Neural crest cell (in vitro differentiated cells): ENCODE results near the gene PFDN1. TPM values are rescaled to one million over a fixed set of nuclear protein-coding genes. Genes with fewer than 3 reads are reported as not detected.

Experiments used
- DNase-seq: peaks from one replicate; pipeline ENCODE4 v3.0.0; 2021; ENCODE audit warnings: low read depth, mixed read lengths, low spot score
- H3K27ac Mint-ChIP-seq: one replicate; pipeline ENCODE4 v1.8.0; 2021; ENCODE audit warnings: mild to moderate bottlenecking, mixed read lengths; ENCODE audit not compliant: unreplicated experiment
- H3K27me3 Mint-ChIP-seq: 2 replicates; pipeline ENCODE4 v1.8.0; 2021; ENCODE audit warnings: low read depth, mild to moderate bottlenecking, mixed read lengths
- H3K36me3 Mint-ChIP-seq: 2 replicates; pipeline ENCODE4 v1.8.0; 2021; ENCODE audit warnings: low read depth, mild to moderate bottlenecking, mixed read lengths
- H3K4me1 Mint-ChIP-seq: 2 replicates; pipeline ENCODE4 v1.8.0; 2021; ENCODE audit warnings: mixed read lengths
- H3K4me3 Mint-ChIP-seq: one replicate; pipeline ENCODE4 v1.8.0; 2021; ENCODE audit warnings: mild to moderate bottlenecking, mixed read lengths
- H3K9me3 Mint-ChIP-seq: 2 replicates; pipeline ENCODE4 v1.8.0; 2021; ENCODE audit warnings: mixed read lengths
- total RNA-seq: library from RNA; stranded (reverse); gene quantifications from 2 replicates; pipeline ENCODE4 v1.2.1, GENCODE V29; 2021
- TF ChIP-seq, protein P1 (sequence below): fragments of 200-600 bp; sonication (generic); conservative IDR thresholded peaks from 2 replicates; pipeline ENCODE4 v1.5.0; 2021; ENCODE audit warnings: antibody characterized with exemption, mild to moderate bottlenecking

The PFDN1 gene
- total RNA-seq, 1 donor from 2014 or later = 67.0 TPM

DNA sequence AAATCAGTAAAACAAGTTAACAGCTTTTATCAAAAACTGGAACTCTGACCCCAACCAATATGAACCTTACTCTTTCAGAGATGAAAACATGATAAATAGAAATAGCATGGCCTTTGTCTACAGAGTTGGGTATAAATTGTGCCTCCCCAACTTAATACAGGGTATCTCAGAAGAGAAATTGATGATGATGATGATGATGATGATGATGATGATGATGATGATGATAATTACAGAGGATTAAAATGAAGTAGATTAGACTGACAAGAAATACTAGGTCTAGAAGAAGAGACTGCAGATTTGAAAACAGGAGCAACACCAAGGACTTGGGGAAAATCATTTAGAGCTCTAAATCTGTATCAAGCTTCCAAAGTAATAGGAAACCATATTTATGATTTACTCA is 27.1 kb downstream of the PFDN1 start:
- H3K27me3 Mint-ChIP-seq = no peaks in the 10 kb centered on the region
- H3K36me3 Mint-ChIP-seq = peaks cover 14% of the 10 kb centered on the region
- H3K4me1 Mint-ChIP-seq = no peaks in the 10 kb centered on the region
- TF ChIP-seq, protein P1, sequence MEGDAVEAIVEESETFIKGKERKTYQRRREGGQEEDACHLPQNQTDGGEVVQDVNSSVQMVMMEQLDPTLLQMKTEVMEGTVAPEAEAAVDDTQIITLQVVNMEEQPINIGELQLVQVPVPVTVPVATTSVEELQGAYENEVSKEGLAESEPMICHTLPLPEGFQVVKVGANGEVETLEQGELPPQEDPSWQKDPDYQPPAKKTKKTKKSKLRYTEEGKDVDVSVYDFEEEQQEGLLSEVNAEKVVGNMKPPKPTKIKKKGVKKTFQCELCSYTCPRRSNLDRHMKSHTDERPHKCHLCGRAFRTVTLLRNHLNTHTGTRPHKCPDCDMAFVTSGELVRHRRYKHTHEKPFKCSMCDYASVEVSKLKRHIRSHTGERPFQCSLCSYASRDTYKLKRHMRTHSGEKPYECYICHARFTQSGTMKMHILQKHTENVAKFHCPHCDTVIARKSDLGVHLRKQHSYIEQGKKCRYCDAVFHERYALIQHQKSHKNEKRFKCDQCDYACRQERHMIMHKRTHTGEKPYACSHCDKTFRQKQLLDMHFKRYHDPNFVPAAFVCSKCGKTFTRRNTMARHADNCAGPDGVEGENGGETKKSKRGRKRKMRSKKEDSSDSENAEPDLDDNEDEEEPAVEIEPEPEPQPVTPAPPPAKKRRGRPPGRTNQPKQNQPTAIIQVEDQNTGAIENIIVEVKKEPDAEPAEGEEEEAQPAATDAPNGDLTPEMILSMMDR = no peak
- H3K27ac Mint-ChIP-seq = no peak overlapping the region
- no peak for DNase-seq
- no peak overlapping the region for H3K4me3 Mint-ChIP-seq
- H3K9me3 Mint-ChIP-seq = no peaks in the 10 kb centered on the region

DNA sequence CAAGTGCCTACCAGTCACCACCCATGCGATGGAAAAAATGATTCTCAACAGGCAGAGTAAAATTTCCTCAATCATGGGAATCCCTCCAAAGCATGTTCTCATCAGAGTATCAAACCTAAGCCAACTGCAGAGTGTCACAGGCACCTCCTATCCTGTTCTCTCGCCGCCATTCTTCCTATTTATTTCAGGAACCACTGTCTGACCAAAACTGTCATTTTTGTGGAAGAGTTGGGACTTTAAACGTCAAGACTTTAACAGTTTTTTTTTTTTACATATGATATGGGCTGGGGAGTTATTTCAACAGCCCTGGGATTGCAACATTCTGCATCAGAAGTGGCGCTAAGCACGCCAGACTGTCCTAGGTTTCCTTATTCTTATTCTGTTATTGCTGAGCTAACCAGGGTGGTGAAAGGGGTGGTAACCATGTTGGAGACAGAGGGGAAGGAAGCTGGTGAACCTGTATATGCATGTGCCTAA is 29.5 kb downstream of the PFDN1 start:
- Mint-ChIP-seq H3K27me3 (no peaks in the 10 kb centered on the region), H3K27ac (no peak overlapping the region), H3K4me1 (no peaks in the 10 kb centered on the region), H3K9me3 (no peaks in the 10 kb centered on the region), H3K36me3 (peaks cover 13% of the 10 kb centered on the region), H3K4me3 (no peak overlapping the region)
- DNase-seq = no peak
- TF ChIP-seq, protein P1 = no peak

DNA sequence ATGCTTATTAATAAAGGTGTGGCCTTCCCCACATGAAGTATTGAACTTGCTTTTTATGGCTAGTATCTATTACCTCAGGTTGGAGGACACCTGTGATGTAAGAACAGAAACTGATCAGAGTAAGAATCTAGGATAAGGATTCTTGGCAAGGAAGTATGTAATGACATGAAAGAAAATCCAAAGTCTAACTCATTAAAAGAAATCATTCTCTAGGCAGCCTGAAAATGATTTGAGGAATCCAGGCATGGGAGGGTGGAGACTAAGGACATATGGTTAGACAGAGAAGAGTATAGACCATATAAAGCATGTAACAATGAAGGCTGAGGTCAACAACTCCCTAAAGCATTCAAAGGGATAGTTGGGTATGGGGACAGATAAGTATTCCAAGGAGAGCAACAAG is 32.9 kb downstream of the PFDN1 start:
- no peak overlapping the region for H3K27ac Mint-ChIP-seq
- no peaks in the 10 kb centered on the region for H3K27me3 Mint-ChIP-seq
- DNase-seq = no peak
- H3K9me3 Mint-ChIP-seq = no peaks in the 10 kb centered on the region
- peaks cover 2% of the 10 kb centered on the region for H3K36me3 Mint-ChIP-seq
- H3K4me3 Mint-ChIP-seq = no peak overlapping the region
- H3K4me1 Mint-ChIP-seq = peaks cover 16% of the 10 kb centered on the region
- TF ChIP-seq, protein P1 = no peak

DNA sequence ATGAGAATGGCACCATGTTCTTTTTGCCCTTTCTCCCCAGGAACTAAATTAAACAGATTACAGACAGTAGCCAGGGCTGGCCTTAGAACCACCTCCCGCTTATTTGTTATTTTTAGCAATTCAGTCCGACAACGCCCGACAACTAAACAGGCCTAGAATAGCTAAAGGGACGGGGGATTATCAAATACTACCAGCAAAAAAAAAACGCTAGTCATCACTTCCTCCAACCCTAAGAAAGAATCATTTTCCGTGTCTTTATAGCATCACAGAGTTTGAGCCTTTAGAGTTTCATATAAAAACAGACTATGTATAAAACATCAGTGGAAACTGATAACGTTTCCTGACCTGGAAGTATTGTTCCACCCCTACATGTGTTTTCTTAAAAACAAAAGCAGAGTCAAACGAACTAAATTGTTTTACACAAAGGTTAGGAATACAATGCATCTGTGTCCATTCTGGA is 35.3 kb downstream of the PFDN1 start:
- TF ChIP-seq, protein P1 = no peak
- Mint-ChIP-seq H3K9me3 (no peaks in the 10 kb centered on the region), H3K27ac (no peak overlapping the region), H3K27me3 (no peaks in the 10 kb centered on the region), H3K4me3 (no peak overlapping the region), H3K4me1 (peaks cover 16% of the 10 kb centered on the region), H3K36me3 (peaks cover 5% of the 10 kb centered on the region)
- no peak for DNase-seq

DNA sequence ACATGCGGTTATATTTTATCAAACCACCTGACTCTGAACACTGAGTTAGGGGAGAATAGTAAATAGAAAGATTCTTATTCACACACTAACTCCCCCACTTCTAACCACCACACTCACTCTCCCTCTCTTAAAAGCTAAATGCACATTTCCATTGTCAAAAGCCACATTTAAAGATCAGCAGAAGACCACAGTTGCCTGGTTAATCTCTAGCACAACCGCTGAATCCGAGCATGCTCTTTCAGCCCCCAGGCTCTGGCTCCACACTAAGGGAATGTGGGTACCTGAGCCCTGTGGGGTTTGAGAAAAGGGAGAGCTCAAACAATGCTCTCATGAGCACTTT is 35.7 kb downstream of the PFDN1 start:
- no peaks in the 10 kb centered on the region for H3K27me3 Mint-ChIP-seq
- H3K27ac Mint-ChIP-seq = no peak overlapping the region
- DNase-seq = no peak

More for the DNA sequence above, 35.7 kb downstream of the PFDN1 start:
- peaks cover 8% of the 10 kb centered on the region for H3K36me3 Mint-ChIP-seq
- H3K4me1 Mint-ChIP-seq = peaks cover 20% of the 10 kb centered on the region
- no peaks in the 10 kb centered on the region for H3K9me3 Mint-ChIP-seq
- TF ChIP-seq, protein P1 = no peak
- H3K4me3 Mint-ChIP-seq = no peak overlapping the region
